ENCODE data around the gene ZNF605.

ZNF605 gene

GRCh38 chr12:132873724-132874123 lies 82.4 kb downstream of the ZNF605 start:
- no peak overlapping the region for H3K27ac ChIP-seq (replicated peaks)
- no peak overlapping the region for H3K4me3 ChIP-seq (replicated peaks; ENCODE audit: insufficient read depth, low read length)
- H3K27me3 ChIP-seq (ENCODE audit: insufficient read depth, poor library complexity, severe bottlenecking), result no peaks in the 10 kb centered on the region
- no peak for DNase-seq (ENCODE audit: low read depth in 1 of 2, low spot score in 1 of 2)
- TF ChIP-seq SPI1 (IDR thresholded peaks at IDR 0.05; ENCODE audit: borderline replicate concordance, low read depth) (no peak), POLR2AphosphoS5 (IDR thresholded peaks at IDR 0.05; ENCODE audit: low read depth) (no peak), GABPA (IDR thresholded peaks at IDR 0.05; ENCODE audit: low read depth) (no peak), CTCF (IDR thresholded peaks at IDR 0.05; ENCODE audit: insufficient read depth, low read length) (no peak), REST (IDR thresholded peaks at IDR 0.05; ENCODE audit: insufficient replicate concordance, low read depth) (no peak)

GRCh38 chr12:132872975-132873421 lies 83.1 kb downstream of the ZNF605 start:
- Histone ChIP-seq H3K4me3 (replicated peaks; ENCODE audit: insufficient read depth, low read length) (no peak overlapping the region), H3K27ac (replicated peaks) (no peak overlapping the region), H3K27me3 (ENCODE audit: insufficient read depth, poor library complexity, severe bottlenecking) (no peaks in the 10 kb centered on the region)
- no peak for DNase-seq (ENCODE audit: low read depth in 1 of 2, low spot score in 1 of 2)
- no peak for TF ChIP-seq SPI1 (IDR thresholded peaks at IDR 0.05; ENCODE audit: borderline replicate concordance, low read depth)
- no peak for TF ChIP-seq CTCF (IDR thresholded peaks at IDR 0.05; ENCODE audit: insufficient read depth, low read length)
- TF ChIP-seq REST (IDR thresholded peaks at IDR 0.05; ENCODE audit: insufficient replicate concordance, low read depth), result no peak

- Histone ChIP-seq H3K4me3 (replicated peaks; ENCODE audit: insufficient read depth, low read length) (no peak overlapping the region), H3K27ac (replicated peaks) (no peak overlapping the region), H3K27me3 (ENCODE audit: insufficient read depth, poor library complexity, severe bottlenecking) (no peaks in the 10 kb centered on the region)
- no peak for TF ChIP-seq CTCF (IDR thresholded peaks at IDR 0.05; ENCODE audit: insufficient read depth, low read length)
- TF ChIP-seq POLR2AphosphoS5 (IDR thresholded peaks at IDR 0.05; ENCODE audit: low read depth), result no peak
- TF ChIP-seq GABPA (IDR thresholded peaks at IDR 0.05; ENCODE audit: low read depth), result no peak
- TF ChIP-seq SPI1 (IDR thresholded peaks at IDR 0.05; ENCODE audit: borderline replicate concordance, low read depth), result no peak
- TF ChIP-seq REST (IDR thresholded peaks at IDR 0.05; ENCODE audit: insufficient replicate concordance, low read depth), result no peak
- DNase-seq (ENCODE audit: low read depth in 1 of 2, low spot score in 1 of 2), result no peak
Measured at GRCh38 chr12:132872073-132872855, 83.8 kb downstream of the ZNF605 start.

Measured in HL-60 (cell line).